Brain microvascular endothelial cell (primary cell): ENCODE measurements around the gene DAZAP1.

Experiments used
- DNase-seq: peaks from one replicate; pipeline ENCODE4 v3.0.0-alpha.2; 2020
- H3K27ac ChIP-seq: fragments of 250-450 bp; sonication (Bioruptor Pico); 2 replicates; pipeline ENCODE4 v1.5.1; 2020; ENCODE audit warnings: mild to moderate bottlenecking, moderate library complexity
- H3K27me3 ChIP-seq: fragments of 250-450 bp; sonication (Bioruptor Pico); replicated peaks from 2 replicates; pipeline ENCODE4 v1.5.1; 2020; ENCODE audit warnings: mild to moderate bottlenecking
- H3K36me3 ChIP-seq: fragments of 250-450 bp; sonication (Bioruptor Pico); replicated peaks from 2 replicates; pipeline ENCODE4 v1.5.1; 2020; ENCODE audit warnings: mild to moderate bottlenecking
- H3K4me3 ChIP-seq: 2 replicates; pipeline ENCODE4 v1.5.1; 2011; ENCODE audit warnings: low read depth, mild to moderate bottlenecking, control low read depth, low read length, moderate library complexity
- CTCF ChIP-seq: IDR thresholded peaks from 2 replicates; pipeline ENCODE4 v1.5.1; 2011; ENCODE audit warnings: low read depth, mild to moderate bottlenecking, moderate library complexity, low read length, control low read depth, inconsistent platforms; ENCODE audit errors: missing control alignments
- in situ Hi-C: cut with HindIII; loops from 2 replicates; pipeline ENCODE4 v1.10.0; 2017; ENCODE audit warnings: low sequenced_read_pairs, low pct_ligation_motif_present

Gene DAZAP1

GRCh38 chr19:1374250-1374577 lies 33.2 kb upstream of the DAZAP1 start:
- H3K36me3 ChIP-seq: peaks cover 42% of the 10 kb centered on the region
- no peak for DNase-seq
- H3K4me3 ChIP-seq: no peak overlapping the region
- no peaks in the 10 kb centered on the region for H3K27me3 ChIP-seq
- no peak for TF ChIP-seq CTCF
- in situ Hi-C loops: loop anchor here (10.0 kb wide), 1 partner anchor 89 kb away; the partner anchor contains the start of gene EFNA2
- H3K27ac ChIP-seq: no peak overlapping the region

GRCh38 chr19:1376415-1376805 lies 31.0 kb upstream of the DAZAP1 start:
- H3K27me3 ChIP-seq: no peaks in the 10 kb centered on the region
- H3K4me3 ChIP-seq: no peak overlapping the region
- TF ChIP-seq CTCF: no peak
- no peak overlapping the region for H3K27ac ChIP-seq
- in situ Hi-C loops: loop anchor here (10.0 kb wide), 1 partner anchor 92 kb away; the partner anchor contains the start of gene EFNA2
- DNase-seq: no peak
- H3K36me3 ChIP-seq: peaks cover 26% of the 10 kb centered on the region

- DNase-seq: no peak
- Histone ChIP-seq H3K4me3 (no peak overlapping the region), H3K36me3 (peaks cover 25% of the 10 kb centered on the region), H3K27ac (no peak overlapping the region), H3K27me3 (no peaks in the 10 kb centered on the region)
- no peak for TF ChIP-seq CTCF
- in situ Hi-C loops: loop anchor here (10.0 kb wide), 1 partner anchor 93 kb away; the partner anchor contains the start of gene EFNA2
These were observed 30.0 kb upstream of the DAZAP1 start for GRCh38 chr19:1377176-1377964.

- no peaks in the 10 kb centered on the region for H3K27me3 ChIP-seq
- no peak for DNase-seq
- TF ChIP-seq CTCF: peak; percentile 33
- in situ Hi-C loops: loop anchor here (10.0 kb wide), 1 partner anchor 93 kb away; the partner anchor contains the start of gene EFNA2
- no peak overlapping the region for H3K4me3 ChIP-seq
- H3K27ac ChIP-seq: no peak overlapping the region
- H3K36me3 ChIP-seq: peaks cover 20% of the 10 kb centered on the region
These were observed 29.2 kb upstream of the DAZAP1 start for GRCh38 chr19:1377965-1378785.

GRCh38 chr19:1379126-1379905 lies 28.1 kb upstream of the DAZAP1 start:
- H3K4me3 ChIP-seq: no peak overlapping the region
- TF ChIP-seq CTCF: no peak

More at GRCh38 chr19:1379126-1379905, 28.1 kb upstream of the DAZAP1 start:
- in situ Hi-C loops: loop anchor here (10.0 kb wide), 1 partner anchor 95 kb away; the partner anchor contains the start of gene EFNA2
- Histone ChIP-seq H3K36me3 (peaks cover 11% of the 10 kb centered on the region), H3K27ac (no peak overlapping the region), H3K27me3 (no peaks in the 10 kb centered on the region)
- DNase-seq: no peak
